ENCODE results near the gene FAM186B.

FAM186B gene

DNA sequence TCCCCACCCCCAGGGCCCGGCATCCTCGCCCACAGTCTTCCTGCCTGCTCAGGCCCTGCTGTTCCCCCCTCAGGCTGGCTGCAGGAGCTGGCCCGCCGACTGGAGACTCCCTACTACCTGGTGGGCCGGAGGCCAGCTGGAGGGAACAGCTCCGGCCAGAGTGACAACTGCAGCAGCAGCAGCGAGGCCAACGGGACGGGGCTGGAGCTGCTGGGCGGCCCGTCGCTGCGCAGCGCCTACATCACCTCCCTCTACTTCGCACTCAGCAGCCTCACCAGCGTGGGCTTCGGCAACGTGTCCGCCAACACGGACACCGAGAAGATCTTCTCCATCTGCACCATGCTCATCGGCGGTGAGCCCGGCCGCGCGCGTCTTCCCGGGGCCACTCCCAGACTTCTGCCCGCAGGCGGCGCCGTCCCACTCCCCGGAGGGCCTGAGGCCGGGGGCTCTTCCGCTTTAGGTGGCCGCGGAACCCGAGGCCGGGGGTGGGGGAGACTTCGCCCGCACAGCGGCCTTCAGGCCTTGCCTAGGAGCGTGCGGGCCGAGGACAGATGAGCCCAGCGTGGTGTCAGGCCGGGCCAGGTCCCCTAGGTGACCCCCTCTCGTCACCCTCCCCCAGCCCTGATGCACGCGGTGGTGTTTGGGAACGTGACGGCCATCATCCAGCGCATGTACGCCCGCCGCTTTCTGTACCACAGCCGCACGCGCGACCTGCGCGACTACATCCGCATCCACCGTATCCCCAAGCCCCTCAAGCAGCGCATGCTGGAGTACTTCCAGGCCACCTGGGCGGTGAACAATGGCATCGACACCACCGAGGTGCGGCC lies 56.4 kb downstream of the FAM186B start:
- DNase-seq = no peak

DNA sequence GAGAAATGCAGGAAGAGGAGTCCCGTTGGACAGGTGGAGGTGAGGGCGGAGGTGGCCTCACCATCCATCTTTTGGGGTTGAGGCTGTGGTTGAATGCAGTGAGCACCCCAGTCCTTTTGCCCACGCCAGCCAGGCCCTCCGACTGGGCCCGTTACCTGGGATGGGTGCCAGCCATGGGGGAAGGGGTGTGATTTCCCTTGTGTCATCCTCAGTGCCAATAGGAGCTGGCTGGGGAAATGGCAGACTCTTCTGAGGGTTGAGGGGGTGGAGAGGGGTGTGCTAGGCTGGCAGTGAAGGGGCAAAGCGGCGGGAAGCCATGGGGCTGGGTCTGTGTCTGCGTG lies 57.0 kb downstream of the FAM186B start:
- DNase-seq = no peak

DNA sequence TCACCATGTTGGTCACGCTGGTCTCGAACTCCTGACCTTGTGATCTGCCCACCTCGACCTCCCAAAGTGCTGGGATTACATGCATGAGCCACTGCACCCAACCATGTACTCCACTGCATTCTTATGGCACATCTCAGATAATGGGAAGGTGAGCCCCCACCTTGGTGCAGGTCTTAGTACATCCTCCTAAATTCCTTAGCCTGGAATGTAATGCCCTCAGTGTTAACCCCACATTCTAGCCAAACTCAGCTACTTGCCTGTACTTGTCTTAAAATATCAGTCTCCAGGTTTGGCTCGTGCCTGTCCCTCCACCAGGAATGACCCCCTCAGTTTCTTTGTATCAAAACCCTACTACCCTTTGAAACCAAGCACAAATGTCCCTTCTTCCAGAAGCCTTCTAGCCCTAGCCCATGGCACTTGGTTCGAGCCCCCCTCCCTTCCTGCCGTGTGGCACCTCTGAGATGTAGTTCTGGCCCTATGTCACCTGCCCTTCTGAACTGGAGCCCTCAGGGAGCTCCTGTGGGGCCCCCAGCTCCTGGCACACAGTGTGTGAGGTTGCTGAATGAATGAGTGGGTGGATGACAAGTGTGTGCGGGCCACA lies 58.2 kb downstream of the FAM186B start:
- DNase-seq = no peak

DNA sequence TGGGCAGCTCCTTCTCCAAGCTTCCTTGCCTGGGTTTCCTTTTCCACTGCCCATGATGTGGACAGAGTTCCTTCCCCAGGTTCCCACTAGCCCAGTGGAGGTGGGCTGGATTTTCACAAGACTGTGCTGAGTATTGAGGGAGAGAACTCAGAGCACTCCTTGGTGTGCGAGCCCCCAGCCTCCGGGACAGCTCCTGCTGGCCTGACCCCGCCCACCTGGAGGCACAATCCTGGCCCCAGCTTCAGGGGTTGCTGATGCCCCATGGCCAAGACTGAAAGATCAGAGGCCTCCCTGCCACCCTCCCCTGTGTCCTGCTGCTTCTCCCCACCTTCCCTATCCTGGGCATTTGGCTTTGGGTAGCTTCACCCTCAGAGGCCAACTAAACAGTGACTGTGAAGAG lies 59.0 kb downstream of the FAM186B start:
- DNase-seq = no peak

DNA sequence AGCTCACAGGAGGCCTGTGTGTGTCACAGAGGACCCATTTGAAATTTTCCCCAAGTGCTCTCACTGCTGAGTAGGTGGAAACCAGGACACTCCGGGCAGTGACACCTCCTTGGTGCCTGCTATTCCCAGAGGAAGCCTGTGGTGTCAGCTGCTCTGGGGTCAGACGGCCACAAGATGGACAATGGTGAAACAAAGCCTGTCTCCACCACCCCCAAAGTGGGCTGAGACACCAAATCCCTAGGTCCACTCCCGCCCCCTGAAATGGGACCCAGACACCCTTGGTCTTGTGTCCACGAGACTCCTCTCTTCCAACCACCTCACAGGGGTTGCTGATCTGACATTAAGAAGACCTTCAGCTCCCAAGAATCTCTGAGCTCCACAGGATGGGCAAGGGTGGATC lies 59.6 kb downstream of the FAM186B start:
- no peak for DNase-seq

DNA sequence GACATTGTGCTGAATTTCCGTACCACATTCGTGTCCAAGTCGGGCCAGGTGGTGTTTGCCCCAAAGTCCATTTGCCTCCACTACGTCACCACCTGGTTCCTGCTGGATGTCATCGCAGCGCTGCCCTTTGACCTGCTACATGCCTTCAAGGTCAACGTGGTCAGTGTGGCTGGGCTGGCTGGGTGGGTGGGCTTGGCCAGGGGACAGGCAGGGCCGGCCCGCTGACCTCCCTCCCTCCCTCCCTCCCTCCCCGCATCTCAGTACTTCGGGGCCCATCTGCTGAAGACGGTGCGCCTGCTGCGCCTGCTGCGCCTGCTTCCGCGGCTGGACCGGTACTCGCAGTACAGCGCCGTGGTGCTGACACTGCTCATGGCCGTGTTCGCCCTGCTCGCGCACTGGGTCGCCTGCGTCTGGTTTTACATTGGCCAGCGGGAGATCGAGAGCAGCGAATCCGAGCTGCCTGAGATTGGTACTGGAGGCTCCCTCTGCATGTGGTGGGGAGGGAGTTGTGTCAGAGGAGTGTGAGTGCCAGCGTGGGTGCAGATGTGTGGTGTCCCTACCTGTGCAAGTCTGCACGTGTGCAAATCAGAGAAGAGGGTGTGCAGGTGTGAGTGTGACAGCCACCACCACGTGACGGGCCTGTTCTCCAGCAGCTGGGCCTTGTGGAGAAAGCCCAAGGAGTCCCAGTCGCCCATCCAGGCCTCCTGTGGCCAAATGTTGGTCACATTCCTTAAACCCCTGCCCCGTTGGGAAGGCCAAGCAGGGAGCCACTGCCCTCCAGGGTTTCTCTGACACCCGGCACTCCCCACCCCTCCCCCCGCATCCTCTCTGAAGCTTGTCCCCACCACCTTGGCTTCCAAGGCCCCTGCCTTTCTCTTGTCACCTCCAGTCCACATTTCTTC lies 61.3 kb downstream of the FAM186B start:
- DNase-seq = no peak

DNA sequence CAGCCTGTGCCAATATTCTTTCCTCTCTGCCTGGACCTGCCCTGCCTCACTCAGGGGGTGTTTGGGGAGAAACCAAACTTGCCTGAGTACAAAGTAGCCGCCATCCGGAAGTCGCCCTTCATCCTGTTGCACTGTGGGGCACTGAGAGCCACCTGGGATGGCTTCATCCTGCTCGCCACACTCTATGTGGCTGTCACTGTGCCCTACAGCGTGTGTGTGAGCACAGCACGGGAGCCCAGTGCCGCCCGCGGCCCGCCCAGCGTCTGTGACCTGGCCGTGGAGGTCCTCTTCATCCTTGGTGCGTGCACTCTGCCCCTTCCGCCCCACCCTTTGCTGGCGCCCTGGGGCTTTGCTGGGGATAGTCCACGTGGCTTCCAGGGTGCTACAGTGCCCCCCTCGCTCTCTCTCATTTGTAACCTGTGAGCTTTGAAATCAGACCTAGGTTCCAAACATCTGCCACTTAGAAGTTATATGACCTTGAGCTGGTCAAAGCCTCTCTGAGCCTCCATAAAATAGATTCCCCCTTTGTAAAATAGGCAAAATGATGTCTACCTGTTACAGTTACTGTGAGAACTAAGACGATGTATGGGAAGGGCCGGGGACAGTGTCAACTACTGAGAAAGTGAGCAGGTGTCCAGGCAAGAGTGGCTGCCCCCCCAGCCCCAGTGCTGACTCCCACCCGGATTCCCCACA lies 62.1 kb downstream of the FAM186B start:
- no peak for DNase-seq

DNA sequence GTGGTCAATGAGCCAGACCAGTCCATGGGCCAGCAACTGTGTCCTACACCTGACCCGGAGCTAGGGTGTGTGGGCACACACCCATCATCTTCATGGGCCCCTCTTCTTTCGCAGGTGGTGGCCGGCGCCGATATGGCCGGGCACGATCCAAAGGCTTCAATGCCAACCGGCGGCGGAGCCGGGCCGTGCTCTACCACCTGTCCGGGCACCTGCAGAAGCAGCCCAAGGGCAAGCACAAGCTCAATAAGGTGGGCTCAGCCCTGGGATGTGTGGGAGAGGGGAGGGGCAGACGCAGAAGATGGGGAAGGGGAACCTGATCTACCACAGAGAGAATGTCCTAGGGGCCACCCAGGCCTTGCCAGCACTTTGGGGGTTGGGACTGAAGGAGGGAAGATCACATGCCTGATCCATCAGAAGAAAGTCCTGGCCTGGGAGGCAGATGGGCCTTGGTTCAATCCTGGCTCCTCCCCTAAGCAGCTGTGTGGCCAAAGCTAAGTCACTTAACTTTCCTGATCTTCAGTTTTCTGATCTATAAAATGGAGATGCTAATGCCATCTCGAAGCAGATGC lies 62.8 kb downstream of the FAM186B start:
- no peak for DNase-seq

DNA sequence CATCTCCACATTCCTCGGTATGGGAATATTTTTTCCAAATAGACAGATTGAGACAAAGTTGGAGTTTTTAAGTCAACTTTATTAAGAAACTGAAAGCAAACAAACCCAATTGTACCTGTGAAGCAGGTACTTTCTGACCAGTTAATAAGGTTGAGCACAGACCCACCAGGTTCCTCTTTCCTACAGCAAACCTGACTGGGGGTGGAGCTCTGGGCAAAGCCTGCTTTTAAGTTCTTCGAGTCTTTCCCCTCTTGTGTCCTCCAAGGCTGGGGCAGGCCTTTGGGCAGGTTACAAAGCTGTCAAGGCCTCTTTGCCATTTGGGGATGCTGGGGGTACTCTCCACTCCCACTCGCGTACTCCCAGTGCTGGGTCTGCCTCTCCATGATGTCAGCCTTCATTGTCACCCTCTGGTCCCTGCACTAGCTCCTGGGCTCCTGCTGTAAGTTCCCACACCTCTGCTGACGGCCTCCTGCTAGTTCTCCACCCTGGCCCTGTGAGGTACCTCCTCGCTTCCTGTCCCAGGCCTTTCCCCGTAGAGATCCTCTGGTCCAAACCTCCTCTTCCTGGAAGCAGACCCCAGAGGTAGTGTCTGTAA lies 63.4 kb downstream of the FAM186B start:
- DNase-seq = no peak

DNA sequence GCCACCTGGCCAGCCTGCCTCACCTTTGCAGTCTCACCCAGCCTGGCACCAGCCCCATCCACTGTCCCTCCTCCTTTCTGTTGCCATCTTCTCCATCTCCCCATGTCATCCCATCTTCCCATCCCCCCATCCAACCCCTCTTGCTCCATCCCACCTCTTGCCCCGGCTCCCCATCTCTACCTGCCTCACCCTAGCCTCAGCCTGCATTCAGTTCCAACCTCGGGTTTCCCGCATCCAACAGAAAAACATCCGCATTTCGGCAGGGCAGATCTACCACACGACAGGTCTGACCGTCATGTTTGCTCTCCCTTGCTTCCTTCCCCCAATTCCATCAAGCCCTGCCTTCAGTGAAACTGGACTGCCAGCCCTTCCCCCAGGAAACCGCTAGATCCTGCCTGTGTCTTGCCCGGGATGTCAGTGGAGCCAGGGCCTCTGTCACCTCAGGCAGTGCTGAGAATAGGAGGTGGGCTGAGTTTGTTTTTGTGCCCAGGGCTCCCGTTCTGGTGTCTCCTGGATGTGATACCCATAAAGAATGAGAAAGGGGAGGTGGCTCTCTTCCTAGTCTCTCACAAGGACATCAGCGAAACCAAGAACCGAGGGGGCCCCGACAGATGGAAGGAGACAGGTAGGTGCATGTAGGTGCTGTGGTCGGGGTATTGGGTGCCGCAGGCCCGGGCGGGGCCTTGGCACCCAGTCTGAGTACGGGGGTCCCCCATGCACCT lies 64.1 kb downstream of the FAM186B start:
- no peak for DNase-seq

DNA sequence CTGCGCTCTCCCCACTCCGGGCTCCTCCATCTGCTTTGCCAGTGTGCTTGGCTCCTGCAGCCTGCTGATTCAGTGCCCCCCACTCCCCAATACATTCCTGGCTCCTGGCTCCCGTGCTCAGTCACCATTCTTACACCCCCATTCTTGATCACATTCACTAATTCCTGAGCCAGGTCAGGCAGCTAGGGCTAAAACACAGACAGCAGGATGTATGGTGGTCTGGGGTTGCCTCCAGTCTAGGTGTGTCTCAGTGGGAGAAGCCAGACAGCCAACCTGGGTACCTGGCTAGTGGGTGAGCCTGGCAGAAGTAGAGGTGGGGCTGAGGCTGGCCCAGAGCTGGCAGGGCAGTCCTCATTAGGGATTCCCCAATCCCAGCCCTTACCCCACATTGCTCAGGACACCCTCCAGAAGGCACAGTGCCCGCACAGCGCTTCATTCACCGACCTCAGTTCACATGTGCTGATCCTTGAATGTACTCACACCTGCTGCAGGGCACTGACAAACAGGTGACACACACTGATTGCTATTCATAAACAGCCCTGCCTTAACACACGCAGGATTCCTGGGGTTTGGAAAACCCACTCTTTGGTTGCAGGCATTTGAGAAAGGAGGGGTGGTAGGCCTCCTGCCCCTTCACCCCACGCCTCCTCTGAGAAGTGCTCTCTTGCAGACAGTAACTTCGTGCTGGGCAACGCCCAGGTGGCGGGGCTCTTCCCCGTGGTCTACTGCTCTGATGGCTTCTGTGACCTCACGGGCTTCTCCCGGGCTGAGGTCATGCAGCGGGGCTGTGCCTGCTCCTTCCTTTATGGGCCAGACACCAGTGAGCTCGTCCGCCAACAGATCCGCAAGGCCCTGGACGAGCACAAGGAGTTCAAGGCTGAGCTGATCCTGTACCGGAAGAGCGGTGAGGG lies 65.0 kb downstream of the FAM186B start:
- DNase-seq = no peak

DNA sequence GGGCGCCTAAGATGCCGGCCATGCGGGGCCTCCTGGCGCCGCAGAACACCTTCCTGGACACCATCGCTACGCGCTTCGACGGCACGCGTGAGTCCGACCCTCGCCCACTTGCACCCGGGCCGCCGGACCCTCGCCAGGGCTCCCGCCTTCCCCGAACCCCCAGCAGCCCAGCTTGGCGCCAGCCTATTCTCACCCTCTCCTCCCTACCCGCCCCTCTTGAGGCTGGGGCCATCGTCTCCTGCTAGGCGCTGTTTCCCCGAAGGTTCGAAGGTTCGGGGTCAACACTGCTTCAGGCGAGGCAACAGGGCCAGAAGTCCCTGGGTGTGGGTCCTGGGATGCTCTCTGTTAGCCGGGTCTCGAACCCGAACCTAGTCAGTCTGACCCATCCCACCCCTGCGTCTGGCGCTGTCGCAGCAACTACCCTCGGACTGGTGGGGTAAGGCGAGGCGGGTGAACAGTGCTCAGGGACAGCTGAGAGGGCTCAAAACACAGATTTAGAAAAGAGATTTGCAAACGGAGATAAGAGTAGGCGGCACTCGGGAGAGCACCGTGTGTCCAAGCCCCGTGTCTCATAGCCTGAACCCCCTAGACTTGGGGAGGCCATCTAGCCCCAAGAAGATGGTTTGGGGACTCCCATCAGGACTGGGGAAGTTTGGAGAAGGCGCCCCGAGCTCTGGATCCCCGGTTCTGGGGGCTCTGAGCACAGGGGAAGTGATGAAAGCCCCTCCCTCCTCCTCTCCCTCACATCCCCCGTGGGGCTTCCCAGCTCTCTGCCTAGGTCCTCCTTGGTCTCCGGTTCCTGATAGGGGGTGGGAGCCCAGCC lies 65.8 kb downstream of the FAM186B start:
- DNase-seq = no peak

DNA sequence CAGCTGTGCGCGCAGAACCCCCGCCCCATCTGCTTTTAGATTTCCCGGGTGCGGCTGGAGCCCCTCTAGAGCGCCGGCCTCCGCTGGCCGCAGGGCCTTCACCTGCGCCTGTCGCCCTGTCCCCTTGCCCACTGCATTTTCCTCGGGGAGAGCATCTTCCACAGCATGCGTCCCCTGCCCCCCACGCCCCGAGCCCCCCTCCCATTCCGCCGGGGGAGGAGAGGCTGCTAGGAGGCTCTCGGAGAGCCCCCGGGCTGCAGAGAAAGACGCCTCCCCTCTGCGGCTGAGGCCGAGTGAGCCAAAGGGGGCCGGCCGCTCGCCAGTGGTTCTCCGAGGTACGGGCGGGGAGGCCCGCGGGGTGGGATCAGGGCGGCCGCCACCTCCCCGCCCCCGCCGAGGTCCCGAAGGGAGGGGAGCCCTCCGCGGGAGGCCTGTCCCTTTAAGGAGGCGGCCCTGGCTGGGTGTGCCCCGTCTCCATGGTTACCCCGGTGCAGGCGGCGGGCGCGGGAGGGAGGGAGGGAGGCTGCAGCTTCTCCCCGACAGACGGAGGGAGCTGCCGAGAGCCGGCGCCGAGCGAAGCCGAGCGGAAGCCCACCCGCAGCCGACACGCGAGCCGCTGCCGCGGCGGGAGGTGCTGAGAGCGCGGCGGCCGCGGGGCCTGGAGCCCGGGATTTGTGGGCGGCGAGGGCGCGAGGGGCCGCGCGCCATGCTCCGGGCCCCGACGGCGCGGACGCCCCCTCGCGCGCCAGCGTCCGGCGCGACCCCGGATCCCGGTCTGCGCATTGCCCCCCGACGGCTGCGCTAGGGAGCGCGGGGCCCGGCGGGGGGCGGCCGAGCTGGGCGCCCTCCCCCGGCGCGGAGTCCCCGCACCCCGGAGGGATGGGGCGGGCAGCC lies 66.7 kb downstream of the FAM186B start, which contains the start of gene KCNH3:
Gene KCNH3, plus strand, starts transcription at position 521 of the 894 bp plus-strand sequence. CDS start 387 bp downstream, outside the sequence.
- peak; percentile 49 for DNase-seq

DNA sequence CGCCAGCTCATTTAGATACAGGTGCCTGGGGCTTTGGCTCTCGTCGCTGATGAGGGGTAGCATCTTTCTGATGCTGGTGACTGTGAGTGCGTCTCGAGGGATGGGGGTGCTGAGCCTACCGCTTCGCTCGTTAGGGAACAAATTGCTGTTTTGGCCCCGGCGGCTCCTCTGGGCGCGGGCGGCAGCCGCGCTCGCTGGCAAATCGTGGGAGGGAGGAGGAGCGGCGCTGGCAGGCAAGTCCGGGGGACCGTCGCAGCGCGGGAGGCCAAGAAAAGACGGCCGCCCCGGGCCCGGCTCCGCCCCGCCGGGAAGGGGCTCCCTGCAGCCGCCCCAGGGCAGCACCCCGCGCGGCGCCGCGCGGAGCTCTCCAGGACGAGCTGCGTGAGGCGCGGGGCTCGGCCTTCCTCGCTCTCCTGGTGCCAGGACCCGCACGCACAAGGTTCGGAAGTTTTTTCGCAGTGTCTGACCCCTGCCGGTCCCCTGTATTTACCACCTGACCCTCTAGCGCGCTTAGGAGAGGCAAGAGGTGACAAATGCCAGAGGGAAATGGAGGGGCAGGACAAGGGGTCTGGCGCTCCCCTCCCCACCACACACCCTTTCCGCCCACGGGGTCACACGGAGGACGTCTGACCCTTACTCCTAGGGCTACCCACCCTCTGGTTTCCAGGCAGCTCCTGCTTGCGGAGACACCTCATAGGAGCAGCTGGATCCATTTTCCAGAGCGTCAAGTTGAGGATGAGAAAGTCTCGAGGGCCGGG lies 67.5 kb downstream of the FAM186B start:
- DNase-seq = no peak

Measured in NCI-H446 treated with DMSO at 0.1 percent for 48 hours (cell line).